ENCODE data around the gene TMEM72.

Gene TMEM72

GRCh38 chr10:44981172-44982113 lies 70.3 kb downstream of the TMEM72 start:
- no peak for FAIRE-seq

DNA sequence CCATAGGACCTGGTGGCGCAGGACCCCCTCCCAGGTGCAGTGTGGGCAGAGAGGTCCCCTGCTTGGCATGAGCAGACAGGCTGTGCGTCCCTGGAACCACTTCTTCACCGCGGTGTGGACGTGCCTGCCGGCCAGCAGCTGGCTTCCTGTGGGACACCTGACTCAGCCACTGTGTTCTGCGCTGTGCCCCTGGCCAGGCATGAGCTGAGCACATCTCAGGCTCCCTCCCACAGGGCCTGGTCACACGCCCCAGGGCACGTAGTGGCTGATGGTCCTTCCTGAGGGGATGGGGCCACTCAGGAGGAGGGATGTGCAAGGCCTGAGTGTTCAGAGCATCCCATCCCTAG lies 71.0 kb downstream of the TMEM72 start:
- FAIRE-seq, result no peak

DNA sequence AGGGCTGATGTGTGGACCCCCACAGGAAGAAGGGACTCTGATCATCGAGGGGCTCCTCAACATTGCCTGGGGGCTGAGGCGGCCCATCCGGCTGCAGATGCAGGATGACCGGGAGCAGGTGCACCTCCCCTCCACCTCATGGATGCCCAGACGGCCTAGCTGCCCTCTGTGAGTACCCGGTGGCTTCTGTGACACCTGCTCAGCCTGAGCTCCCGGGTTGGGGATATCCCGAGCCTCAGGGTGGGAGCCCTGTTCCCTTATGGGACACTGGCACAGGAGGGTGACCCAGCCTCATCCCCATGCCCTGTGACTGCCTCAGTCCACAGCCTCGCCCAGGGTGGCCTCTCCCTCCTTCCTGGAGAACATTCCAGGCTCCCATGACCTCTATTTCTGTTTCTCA lies 71.4 kb downstream of the TMEM72 start:
- FAIRE-seq, result no peak

DNA sequence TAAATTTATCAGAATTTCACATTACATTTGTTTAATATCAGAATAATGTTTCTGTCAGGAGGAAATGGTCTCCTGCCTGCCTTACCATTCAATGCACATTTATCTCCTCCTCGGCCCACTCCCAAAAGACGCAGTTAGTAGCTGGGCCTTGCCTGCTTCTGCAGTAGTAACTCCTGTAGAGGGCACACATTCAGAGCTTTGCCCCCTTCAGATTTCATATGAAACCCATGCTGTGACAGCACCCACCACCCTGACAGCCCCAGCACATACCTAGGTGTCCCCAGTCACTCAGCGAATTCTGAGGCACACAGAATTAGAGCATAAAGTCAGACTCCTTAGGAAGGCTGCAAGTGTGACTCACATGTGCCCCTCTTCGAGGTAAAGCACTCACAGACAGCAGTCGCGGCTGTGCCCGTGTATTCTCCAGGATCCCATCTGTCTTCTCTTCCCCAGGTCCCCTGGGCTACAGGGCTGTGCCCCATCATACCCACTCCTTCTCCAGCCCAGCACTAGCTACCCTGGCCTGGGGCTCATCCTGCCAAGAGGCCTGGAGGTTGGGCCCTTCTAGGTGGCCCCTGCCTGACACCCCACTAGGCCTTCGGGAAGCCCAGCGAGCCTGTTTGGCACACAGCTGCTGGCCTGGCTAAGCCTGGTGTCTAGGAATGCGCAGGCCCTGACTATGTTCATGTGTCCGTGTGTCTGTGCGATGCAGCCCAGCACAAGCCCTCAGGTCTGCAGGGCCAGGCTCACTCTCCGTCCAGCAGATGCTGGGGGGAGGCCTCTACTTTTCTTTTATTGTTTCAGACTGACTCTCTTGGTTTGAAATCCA lies 72.1 kb downstream of the TMEM72 start:
- FAIRE-seq, result no peak

DNA sequence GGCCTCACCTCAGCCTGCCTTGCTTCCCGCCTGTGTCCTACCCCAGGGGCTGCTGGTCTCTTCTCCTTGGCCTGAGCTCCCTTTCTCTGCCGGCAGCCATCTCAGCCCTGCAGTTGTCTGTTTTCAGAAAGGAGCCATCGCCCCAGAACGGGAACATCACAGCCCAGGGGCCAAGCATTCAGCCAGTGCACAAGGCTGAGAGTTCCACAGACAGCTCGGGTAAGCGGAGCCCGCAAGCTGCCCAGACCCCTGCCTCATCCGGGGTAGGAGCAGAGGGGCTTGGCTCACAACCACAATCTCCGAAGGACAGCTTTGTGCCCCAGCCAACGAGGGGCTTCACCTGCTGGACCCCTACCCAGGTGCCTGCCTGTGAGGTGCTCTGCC lies 72.8 kb downstream of the TMEM72 start:
- FAIRE-seq, result no peak

- no peak for FAIRE-seq
Measured at GRCh38 chr10:44984671-44985101, 73.5 kb downstream of the TMEM72 start.

DNA sequence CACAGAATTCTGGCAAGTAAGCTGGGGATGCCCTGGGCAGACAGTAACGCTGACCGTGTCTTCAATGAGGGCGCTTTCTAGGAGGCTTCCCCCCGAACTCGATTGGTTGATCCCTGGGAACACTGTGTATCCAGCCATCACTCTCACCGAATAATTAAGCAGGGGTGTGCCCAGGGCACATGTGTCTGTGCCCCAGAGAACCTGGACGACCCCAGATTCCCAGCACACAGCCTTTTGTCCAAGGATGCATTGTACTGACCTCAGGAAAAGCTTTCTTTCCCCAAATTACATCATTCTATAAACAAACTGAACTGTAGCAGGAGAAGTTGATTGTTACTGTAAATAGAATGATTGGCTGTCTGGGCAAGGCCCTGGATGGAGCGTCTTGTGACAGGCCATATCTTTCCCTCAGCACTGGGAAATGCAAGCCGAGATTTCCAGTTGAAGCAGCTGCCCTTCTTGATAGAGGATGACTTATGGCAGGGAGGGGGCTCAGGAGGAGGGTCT lies 74.1 kb downstream of the TMEM72 start:
- no peak for FAIRE-seq

DNA sequence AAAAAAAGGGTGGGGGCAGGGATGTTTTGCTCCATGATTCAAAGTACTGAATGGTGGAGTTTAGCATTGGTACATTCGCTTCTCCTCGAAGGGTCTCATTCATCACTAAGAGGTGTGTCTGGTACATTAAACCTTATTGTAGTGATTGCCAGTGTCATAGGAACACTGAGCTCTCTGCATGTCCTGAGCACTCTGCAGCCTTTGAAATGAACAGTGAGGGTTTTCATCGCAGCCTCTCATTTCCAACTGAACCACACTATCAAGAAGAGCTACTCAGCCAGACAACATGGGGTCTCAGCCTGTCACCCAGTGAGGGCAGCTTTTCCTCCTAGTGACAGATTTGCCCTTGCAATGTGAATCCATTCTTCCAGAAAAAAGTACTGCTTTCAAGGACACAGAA lies 75.0 kb downstream of the TMEM72 start:
- no peak for FAIRE-seq
